MCF 10A (cell line): ENCODE measurements around the gene CASD1. TPM values are rescaled to one million over a fixed set of nuclear protein-coding genes. Genes with fewer than 3 reads are reported as not detected.

Experiments used
- BruUV-seq: library from RNA; stranded (reverse); fragments of 400-500 nt; replicated peaks from 2 replicates; lab custom pipeline; 2021; lab: Mats Ljungman, UMichigan
- CTCF ChIA-PET: fragments of 300-600 bp; sonication (Branson Sonifier 250); formaldehyde crosslinking; extraction: SDS; loops from one replicate; lab custom pipeline; 2021; ENCODE audit warnings: antibody characterized with exemption, inconsistent platforms; lab: Yijun Ruan, JAX
- POLR2A ChIA-PET: fragments of 300-600, 350-650 bp; sonication (Branson Sonifier 250); formaldehyde crosslinking; extraction: SDS; loops from one replicate; lab custom pipeline; 2020; ENCODE audit warnings: antibody characterized with exemption, inconsistent platforms; lab: Yijun Ruan, JAX
- DNase-seq: peaks from one replicate; pipeline ENCODE4 v3.0.0-alpha.2; 2018; ENCODE audit not compliant: unreplicated experiment
- H3K27ac Mint-ChIP-seq: one replicate; pipeline ENCODE4 v1.8.0; 2022; ENCODE audit warnings: mild to moderate bottlenecking, low read depth, mixed read lengths; ENCODE audit not compliant: unreplicated experiment
- H3K27me3 Mint-ChIP-seq: one replicate; pipeline ENCODE4 v1.8.0; 2022; ENCODE audit warnings: mixed read lengths; ENCODE audit not compliant: insufficient read depth, unreplicated experiment
- H3K36me3 Mint-ChIP-seq: one replicate; pipeline ENCODE4 v1.8.0; 2022; ENCODE audit warnings: mild to moderate bottlenecking, moderate library complexity, mixed read lengths; ENCODE audit not compliant: insufficient read depth, unreplicated experiment
- H3K4me1 Mint-ChIP-seq: one replicate; pipeline ENCODE4 v1.8.0; 2022; ENCODE audit warnings: mixed read lengths; ENCODE audit not compliant: insufficient read depth, unreplicated experiment
- H3K4me3 Mint-ChIP-seq: one replicate; pipeline ENCODE4 v1.8.0; 2022; ENCODE audit warnings: mild to moderate bottlenecking, moderate library complexity, mixed read lengths; ENCODE audit not compliant: unreplicated experiment
- H3K9me3 Mint-ChIP-seq: one replicate; pipeline ENCODE4 v1.8.0; 2022; ENCODE audit warnings: mixed read lengths; ENCODE audit not compliant: unreplicated experiment
- intact Hi-C: fragments of 100-400 bp; cut with micrococcal nuclease; formaldehyde crosslinking; loops from 2 replicates; pipeline ENCODE4 v1.14.1; 2022
- total RNA-seq: library from RNA; stranded (reverse); gene quantifications from 2 replicates; pipeline ENCODE4 v1.2.3, GENCODE V29; 2022
- TF ChIP-seq, protein P1 (sequence below): fragments of 200-600 bp; IDR thresholded peaks from one replicate; pipeline ENCODE4 v1.8.0; 2022; ENCODE audit warnings: antibody characterized with exemption, mild to moderate bottlenecking; ENCODE audit not compliant: unreplicated experiment

The CASD1 gene
- total RNA-seq, 1 experiment from 2014 or later: 15.9 TPM

DNA sequence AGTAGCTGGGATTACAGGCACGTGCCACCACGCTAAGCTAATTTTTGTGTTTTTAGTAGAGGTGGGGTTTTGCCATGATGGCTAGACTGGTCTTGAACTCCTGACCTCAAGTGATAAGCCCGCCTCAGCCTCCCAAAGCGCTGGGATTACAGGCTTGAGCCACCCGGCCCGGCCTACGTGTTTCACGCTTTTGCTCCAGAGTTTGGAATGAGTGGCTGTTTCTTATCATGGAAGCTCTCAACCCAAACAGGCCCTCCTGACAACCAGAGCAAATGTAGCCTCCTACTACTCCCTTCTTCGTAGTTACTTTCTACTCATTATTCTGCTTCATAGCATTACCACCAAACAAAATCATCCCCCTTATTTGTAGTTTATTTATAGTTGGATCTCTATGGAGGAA is 26.8 kb upstream of the CASD1 start:
- no TSS peak for BruUV-seq
- no peak overlapping the region for H3K4me3 Mint-ChIP-seq
- TF ChIP-seq, protein P1, sequence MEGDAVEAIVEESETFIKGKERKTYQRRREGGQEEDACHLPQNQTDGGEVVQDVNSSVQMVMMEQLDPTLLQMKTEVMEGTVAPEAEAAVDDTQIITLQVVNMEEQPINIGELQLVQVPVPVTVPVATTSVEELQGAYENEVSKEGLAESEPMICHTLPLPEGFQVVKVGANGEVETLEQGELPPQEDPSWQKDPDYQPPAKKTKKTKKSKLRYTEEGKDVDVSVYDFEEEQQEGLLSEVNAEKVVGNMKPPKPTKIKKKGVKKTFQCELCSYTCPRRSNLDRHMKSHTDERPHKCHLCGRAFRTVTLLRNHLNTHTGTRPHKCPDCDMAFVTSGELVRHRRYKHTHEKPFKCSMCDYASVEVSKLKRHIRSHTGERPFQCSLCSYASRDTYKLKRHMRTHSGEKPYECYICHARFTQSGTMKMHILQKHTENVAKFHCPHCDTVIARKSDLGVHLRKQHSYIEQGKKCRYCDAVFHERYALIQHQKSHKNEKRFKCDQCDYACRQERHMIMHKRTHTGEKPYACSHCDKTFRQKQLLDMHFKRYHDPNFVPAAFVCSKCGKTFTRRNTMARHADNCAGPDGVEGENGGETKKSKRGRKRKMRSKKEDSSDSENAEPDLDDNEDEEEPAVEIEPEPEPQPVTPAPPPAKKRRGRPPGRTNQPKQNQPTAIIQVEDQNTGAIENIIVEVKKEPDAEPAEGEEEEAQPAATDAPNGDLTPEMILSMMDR: no peak
- H3K4me1 Mint-ChIP-seq: peaks cover 6% of the 10 kb centered on the region
- POLR2A ChIA-PET: no interaction called here
- peaks cover 14% of the 10 kb centered on the region for H3K27me3 Mint-ChIP-seq
- no peak for DNase-seq
- CTCF ChIA-PET: interaction anchor here (0.9 kb wide), 1 partner anchor 33 kb away, joined by 6 read pairs; no protein-coding TSS in a partner anchor
- no peaks in the 10 kb centered on the region for H3K36me3 Mint-ChIP-seq
- no peak overlapping the region for H3K27ac Mint-ChIP-seq
- H3K9me3 Mint-ChIP-seq: no peaks in the 10 kb centered on the region
- intact Hi-C loops: no loop called here

DNA sequence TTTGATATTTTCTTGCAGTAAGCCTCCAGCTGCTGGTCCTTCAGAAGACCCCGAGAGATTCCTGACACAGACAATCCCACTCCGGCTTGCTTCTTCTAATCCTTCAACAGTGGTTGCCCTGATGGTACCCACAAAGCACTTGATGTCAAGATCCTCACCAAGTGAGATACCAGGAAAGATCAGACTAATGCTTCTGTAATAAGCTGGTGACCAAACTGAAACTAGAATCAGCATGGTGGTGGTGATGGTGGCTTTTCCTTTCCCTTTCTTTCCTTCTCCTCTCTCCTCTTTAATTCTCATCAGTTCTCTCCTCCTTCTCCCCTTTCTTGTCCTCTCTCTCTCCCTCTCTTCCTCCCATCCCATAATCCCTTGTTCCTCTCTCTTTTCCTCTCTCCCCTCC is 25.8 kb upstream of the CASD1 start:
- H3K4me3 Mint-ChIP-seq: no peak overlapping the region
- intact Hi-C loops: no loop called here
- ChIA-PET POLR2A (interaction anchor here (0.7 to 1.0 kb wide), 4 partner anchors 8 to 306 kb away, joined by 3 to 4 read pairs (median 3); no protein-coding TSS in a partner anchor), CTCF (interaction anchor here (0.6 to 1.0 kb wide), 3 partner anchors 33 to 879 kb away, joined by 3 to 6 read pairs (median 4); no protein-coding TSS in a partner anchor)
- no peak for DNase-seq
- H3K27ac Mint-ChIP-seq: no peak overlapping the region
- H3K36me3 Mint-ChIP-seq: no peaks in the 10 kb centered on the region
- peaks cover 8% of the 10 kb centered on the region for H3K27me3 Mint-ChIP-seq
- no peaks in the 10 kb centered on the region for H3K9me3 Mint-ChIP-seq
- H3K4me1 Mint-ChIP-seq: peaks cover 6% of the 10 kb centered on the region
- no TSS peak for BruUV-seq
- TF ChIP-seq, protein P1: no peak

DNA sequence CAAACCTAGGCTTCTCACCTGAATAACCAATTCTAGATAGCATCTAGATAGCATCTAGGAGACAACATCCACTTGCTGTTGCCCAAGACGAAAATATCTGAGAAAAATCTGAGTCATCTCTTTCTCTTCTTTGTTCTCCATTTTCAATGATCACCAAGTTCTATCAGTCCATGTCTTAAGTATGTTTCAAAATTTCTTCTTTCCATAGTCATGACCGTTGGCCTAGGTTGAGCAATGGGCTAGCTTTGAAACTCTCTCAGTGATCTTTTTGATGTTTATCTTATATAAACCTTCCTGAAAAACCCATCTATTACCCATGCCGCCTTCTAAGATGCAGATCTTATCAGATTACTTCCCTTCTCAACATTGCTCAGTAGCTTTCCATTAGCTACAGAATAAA is 23.4 kb upstream of the CASD1 start:
- no TSS peak for BruUV-seq
- no peaks in the 10 kb centered on the region for H3K27me3 Mint-ChIP-seq
- no peaks in the 10 kb centered on the region for H3K9me3 Mint-ChIP-seq
- no peaks in the 10 kb centered on the region for H3K36me3 Mint-ChIP-seq
- TF ChIP-seq, protein P1: no peak
- ChIA-PET POLR2A (no interaction called here), CTCF (interaction anchor here (1.2 kb wide), 1 partner anchor 13 kb away, joined by 4 read pairs; no protein-coding TSS in a partner anchor)
- peaks cover 6% of the 10 kb centered on the region for H3K4me1 Mint-ChIP-seq
- no peak overlapping the region for H3K27ac Mint-ChIP-seq
- no peak for DNase-seq
- intact Hi-C loops: no loop called here
- no peak overlapping the region for H3K4me3 Mint-ChIP-seq

DNA sequence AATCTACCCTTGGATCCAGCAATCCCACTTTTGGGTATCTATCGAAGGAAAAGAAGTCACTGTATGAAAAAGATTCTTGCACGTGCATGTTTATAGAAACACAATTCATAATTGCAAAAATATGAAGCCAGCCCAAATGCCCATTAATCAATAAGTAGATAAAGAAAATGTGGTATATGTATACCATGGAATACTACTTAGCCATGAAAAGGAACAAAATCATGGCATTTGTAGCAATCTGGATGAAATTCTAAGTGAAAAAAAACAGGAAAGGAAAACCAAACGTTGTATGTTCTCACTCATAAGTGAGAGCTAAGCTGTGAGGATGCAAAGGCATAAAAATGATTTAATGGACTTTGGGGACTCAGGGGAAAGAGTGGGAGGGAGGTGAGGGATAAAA is 18.2 kb upstream of the CASD1 start:
- intact Hi-C loops: no loop called here
- ChIA-PET POLR2A (interaction anchor here (1.2 kb wide), 1 partner anchor 8 kb away, joined by 3 read pairs; no protein-coding TSS in a partner anchor), CTCF (interaction anchor here (0.6 kb wide), 1 partner anchor 852 kb away, joined by 3 read pairs; no protein-coding TSS in a partner anchor)
- H3K27me3 Mint-ChIP-seq: no peaks in the 10 kb centered on the region
- H3K27ac Mint-ChIP-seq: no peak overlapping the region
- no peak overlapping the region for H3K4me3 Mint-ChIP-seq
- no peaks in the 10 kb centered on the region for H3K36me3 Mint-ChIP-seq
- no peaks in the 10 kb centered on the region for H3K4me1 Mint-ChIP-seq
- no peak for DNase-seq
- H3K9me3 Mint-ChIP-seq: no peaks in the 10 kb centered on the region
- no TSS peak for BruUV-seq
- TF ChIP-seq, protein P1: no peak
